HepG2 (cell line): Measurements from ENCODE around the gene ARG2. TPM values are rescaled to one million over a fixed set of nuclear protein-coding genes. Genes with fewer than 3 reads are reported as not detected.

Experiments used
- ARNT2 ChIP-seq: sonication (generic); formaldehyde crosslinking; IDR thresholded peaks from 2 replicates; pipeline ENCODE4 v1.8.0; 2022; ENCODE audit warnings: mild to moderate bottlenecking, low read depth, missing genetic modification reagents, moderate library complexity
- BORCS8-MEF2B ChIP-seq: sonication (generic); formaldehyde crosslinking; IDR thresholded peaks from 2 replicates; pipeline ENCODE4 v1.8.0; 2022; ENCODE audit warnings: mild to moderate bottlenecking, missing genetic modification reagents
- CBX5 ChIP-seq: sonication (generic); formaldehyde crosslinking; IDR thresholded peaks from 2 replicates; pipeline ENCODE4 v1.4.0; 2020; ENCODE audit warnings: missing genetic modification reagents, borderline replicate concordance
- CTCF ChIP-seq: sonication (generic); formaldehyde crosslinking; IDR thresholded peaks from 2 replicates; pipeline ENCODE4 v1.5.0; 2020; ENCODE audit warnings: mild to moderate bottlenecking, missing genetic modification reagents, moderate library complexity
- EZH2 ChIP-seq: conservative IDR thresholded peaks from 2 replicates; pipeline ENCODE4 v1.6.1; 2012; ENCODE audit warnings: mild to moderate bottlenecking, low read depth, low read length, moderate library complexity
- FOXO1 ChIP-seq: sonication (generic); formaldehyde crosslinking; IDR thresholded peaks from 2 replicates; pipeline ENCODE4 v1.4.0; 2020; ENCODE audit warnings: missing genetic modification reagents
- GFI1 ChIP-seq: sonication (generic); formaldehyde crosslinking; IDR thresholded peaks from 2 replicates; pipeline ENCODE4 v1.5.0; 2020; ENCODE audit warnings: missing genetic modification reagents, mild to moderate bottlenecking, borderline replicate concordance
- GMEB2 ChIP-seq: IDR thresholded peaks from 2 replicates; pipeline ENCODE4 v1.6.1; 2016; ENCODE audit warnings: missing biosample characterization, missing genetic modification reagents, low read depth
- JDP2 ChIP-seq: sonication (generic); formaldehyde crosslinking; IDR thresholded peaks from 2 replicates; pipeline ENCODE4 v1.8.1; 2022; ENCODE audit warnings: missing genetic modification reagents, borderline replicate concordance
- KMT2A ChIP-seq: sonication (generic); formaldehyde crosslinking; IDR thresholded peaks from 2 replicates; pipeline ENCODE4 v1.4.0; 2020; ENCODE audit warnings: missing genetic modification reagents
- LBX2 ChIP-seq: sonication (generic); formaldehyde crosslinking; IDR thresholded peaks from 2 replicates; pipeline ENCODE4 v1.5.0; 2020; ENCODE audit warnings: missing genetic modification reagents, mild to moderate bottlenecking, borderline replicate concordance
- NCOA1 ChIP-seq: sonication (generic); formaldehyde crosslinking; IDR thresholded peaks from 2 replicates; pipeline ENCODE4 v1.9.0; 2021; ENCODE audit warnings: missing genetic modification reagents
- NFYC ChIP-seq: IDR thresholded peaks from 2 replicates; pipeline ENCODE4 v1.6.1; 2016; ENCODE audit warnings: missing genetic modification reagents, missing compliant biosample characterization
- NKX3-1 ChIP-seq: sonication (generic); formaldehyde crosslinking; IDR thresholded peaks from 2 replicates; pipeline ENCODE4 v1.5.0; 2020; ENCODE audit warnings: missing genetic modification reagents
- PRPF4 ChIP-seq: fragments of 200-400 bp; formaldehyde crosslinking; IDR thresholded peaks from 2 replicates; pipeline ENCODE4 v1.6.1; 2016; ENCODE audit warnings: low read length, low read depth; ENCODE audit not compliant: poor library complexity, severe bottlenecking
- PTBP1 ChIP-seq: fragments of 200-400 bp; formaldehyde crosslinking; IDR thresholded peaks from 2 replicates; pipeline ENCODE4 v1.6.1; 2018; ENCODE audit warnings: low read length, low read depth; ENCODE audit not compliant: poor library complexity, severe bottlenecking
- SIN3B ChIP-seq: fragments of 150-350 bp; IDR thresholded peaks from 2 replicates; pipeline ENCODE4 v1.6.1; 2014; ENCODE audit warnings: low read length
- SIX1 ChIP-seq: sonication (generic); formaldehyde crosslinking; IDR thresholded peaks from 2 replicates; pipeline ENCODE4 v1.4.0; 2020; ENCODE audit warnings: missing genetic modification reagents, borderline replicate concordance
- SRY ChIP-seq: sonication (generic); formaldehyde crosslinking; IDR thresholded peaks from 2 replicates; pipeline ENCODE4 v1.8.0; 2022; ENCODE audit warnings: mild to moderate bottlenecking, missing genetic modification reagents
- ZFAT ChIP-seq: sonication (generic); formaldehyde crosslinking; conservative IDR thresholded peaks from 2 replicates; pipeline ENCODE4 v1.8.1; 2023; ENCODE audit warnings: missing genetic modification reagents, inconsistent platforms
- ZFP82 ChIP-seq: sonication (generic); formaldehyde crosslinking; IDR thresholded peaks from 2 replicates; pipeline ENCODE4 v1.5.1; 2020; ENCODE audit warnings: mild to moderate bottlenecking, missing genetic modification reagents, borderline replicate concordance
- ZFX ChIP-seq: sonication (generic); formaldehyde crosslinking; IDR thresholded peaks from 2 replicates; pipeline ENCODE4 v1.4.0; 2020; ENCODE audit warnings: mild to moderate bottlenecking, low read depth, missing genetic modification reagents, moderate library complexity
- ZNF629 ChIP-seq: sonication (generic); formaldehyde crosslinking; conservative IDR thresholded peaks from 2 replicates; pipeline ENCODE4 v1.5.0; 2020; ENCODE audit warnings: missing genetic modification reagents
- polyA plus RNA-seq, 8 experiments: library from polyadenylated mRNA; depleted of rRNA in 3 of 8; stranded (reverse) in 7 of 8; unstranded in 1 of 8; fragments of >200 nt; fragmentation: Illumina TruSeq in 4 of 8; extraction: Trizol in 4 of 8; gene quantifications; 2 replicates each; pipeline versions ENCODE4 v1.2.1 to v1.2.3, GENCODE V29; 2011 to 2016; ENCODE audit warnings: low read depth in 4 of 8, missing spikeins in 1 of 8, mixed read lengths in 1 of 8; ENCODE audit not compliant: insufficient read depth in 1 of 8
- total RNA-seq, 5 experiments: library from RNA; depleted of rRNA; stranded (reverse); fragments of >200 nt; fragmentation: Illumina TruSeq; extraction: Trizol; gene quantifications; 2 replicates each; pipeline ENCODE4 v1.2.3, GENCODE V29; 2016; ENCODE audit warnings: low read depth in 1 of 5

ARG2 gene
- total and polyA plus RNA-seq, 2 of the 13 experiments (the other 11 are each of a cell fraction or from before 2014, with no cell fraction given) = 37.5 to 73.6 TPM

GRCh38 chr14:67674480-67675218, 54.9 kb downstream of the ARG2 start, which contains the start of gene VTI1B (continued):
- TF ChIP-seq NCOA1 (CRISPR knock-in tag) (peak; percentile 96), CTCF (CRISPR knock-in tag) (peak; percentile 64), PRPF4 (no peak), PTBP1 (no peak), GFI1 (peak; percentile 62; the same call in 1 of the 2 replicates), NFYC (CRISPR knock-in tag) (no peak), BORCS8-MEF2B (CRISPR knock-in tag) (peak; percentile 45; the same call in 1 of the 2 replicates), EZH2 (no peak), SIX1 (CRISPR knock-in tag) (no peak), SRY (CRISPR knock-in tag) (peak; percentile 55), FOXO1 (CRISPR knock-in tag) (0 out of 2 replicates have a peak, but pooled peaks have one; percentile 5), ZNF629 (CRISPR knock-in tag) (no peak), ZFAT (CRISPR knock-in tag) (no peak; the same call in 1 of the 2 replicates), NKX3-1 (CRISPR knock-in tag) (no peak; the same call in 1 of the 2 replicates), GMEB2 (CRISPR knock-in tag) (no peak), JDP2 (CRISPR knock-in tag) (no peak), ZFP82 (peak; percentile 89; the same call in 1 of the 2 replicates), KMT2A (CRISPR knock-in tag) (peak; percentile 63; the same call in 1 of the 2 replicates), CBX5 (CRISPR knock-in tag) (no peak), ARNT2 (CRISPR knock-in tag) (no peak), SIN3B (no peak), LBX2 (CRISPR knock-in tag) (no peak), ZFX (CRISPR knock-in tag) (peak; percentile 86)
